Cardiac fibroblast (primary cell): ENCODE results near the gene SULF2.

Source experiments
- DNase-seq, 2 donors: peaks; one replicate each; pipeline versions ENCODE4 v3.0.0 to v3.0.0-alpha.2; 2010; ENCODE audit warnings: low read depth in 2 of 2
- H3K4me3 ChIP-seq, 2 donors: replicated peaks in 1 of 2; 1 replicate in 1 of 2; 2 replicates in 1 of 2; pipeline ENCODE4 v1.5.1; 2011; ENCODE audit warnings: low read depth in 2 of 2, low read length in 2 of 2, mild to moderate bottlenecking in 2 of 2, moderate library complexity in 1 of 2
- CTCF ChIP-seq: IDR thresholded peaks from one replicate; pipeline ENCODE4 v1.5.1; 2011; ENCODE audit warnings: low read depth, mild to moderate bottlenecking, low read length, inconsistent platforms

SULF2 gene

DNA sequence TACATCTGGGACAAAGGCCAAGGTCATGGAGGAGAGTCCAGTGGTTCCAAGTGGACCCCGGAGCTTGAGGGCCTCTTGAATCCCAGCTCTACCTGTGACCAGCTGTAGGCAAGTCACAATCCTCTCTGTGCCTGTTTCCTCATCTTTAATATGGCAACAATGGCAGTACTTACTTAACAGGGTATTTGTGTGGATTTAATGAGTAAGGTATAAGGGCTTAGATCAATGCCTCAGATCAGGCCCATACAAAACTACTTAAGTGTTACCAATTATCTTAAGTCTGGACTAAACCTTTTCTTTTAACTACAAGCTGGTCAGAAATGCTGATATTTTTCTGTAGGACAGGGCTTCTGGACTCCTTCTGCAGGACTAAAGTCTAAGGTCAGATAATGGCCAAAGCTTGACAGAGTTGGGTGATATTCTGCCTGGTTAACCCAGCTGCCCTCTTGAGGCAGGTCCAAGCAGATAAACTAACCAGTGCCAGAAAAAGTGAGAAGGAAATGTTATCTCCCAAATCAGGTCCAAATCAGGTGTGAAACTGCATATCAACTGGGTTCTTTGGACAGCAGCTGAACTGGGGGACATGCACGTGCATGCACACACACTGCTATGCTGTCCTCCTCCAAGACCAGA lies 2.2 kb downstream of the SULF2 start:
- no peak overlapping the region for H3K4me3 ChIP-seq
- no peak for DNase-seq
- TF ChIP-seq CTCF, result no peak

GRCh38 chr20:47782076-47782475 lies 3.2 kb downstream of the SULF2 start:
- no peak for TF ChIP-seq CTCF
- no peak for DNase-seq
- no peak overlapping the region for H3K4me3 ChIP-seq

DNA sequence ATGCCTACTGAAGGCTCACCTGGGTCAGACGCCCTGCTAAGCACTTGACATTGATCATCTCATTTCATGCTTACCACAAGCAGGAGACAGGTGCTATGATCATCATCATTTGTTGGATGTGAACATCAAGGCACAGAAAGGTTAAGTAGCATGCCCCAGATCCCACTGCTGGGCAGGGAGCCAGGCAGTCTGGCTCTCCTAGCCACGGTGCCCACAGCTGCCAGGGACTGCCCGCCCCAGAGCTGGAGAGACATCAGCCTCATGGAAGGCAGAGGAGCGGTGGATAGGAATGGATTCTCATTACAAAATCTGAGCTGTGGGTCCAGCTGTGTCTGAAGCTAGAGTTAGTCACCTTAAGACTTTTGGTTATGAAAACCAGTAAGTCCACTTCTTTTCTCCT lies 3.6 kb downstream of the SULF2 start:
- no peak for TF ChIP-seq CTCF
- no peak for DNase-seq
- no peak overlapping the region for H3K4me3 ChIP-seq

DNA sequence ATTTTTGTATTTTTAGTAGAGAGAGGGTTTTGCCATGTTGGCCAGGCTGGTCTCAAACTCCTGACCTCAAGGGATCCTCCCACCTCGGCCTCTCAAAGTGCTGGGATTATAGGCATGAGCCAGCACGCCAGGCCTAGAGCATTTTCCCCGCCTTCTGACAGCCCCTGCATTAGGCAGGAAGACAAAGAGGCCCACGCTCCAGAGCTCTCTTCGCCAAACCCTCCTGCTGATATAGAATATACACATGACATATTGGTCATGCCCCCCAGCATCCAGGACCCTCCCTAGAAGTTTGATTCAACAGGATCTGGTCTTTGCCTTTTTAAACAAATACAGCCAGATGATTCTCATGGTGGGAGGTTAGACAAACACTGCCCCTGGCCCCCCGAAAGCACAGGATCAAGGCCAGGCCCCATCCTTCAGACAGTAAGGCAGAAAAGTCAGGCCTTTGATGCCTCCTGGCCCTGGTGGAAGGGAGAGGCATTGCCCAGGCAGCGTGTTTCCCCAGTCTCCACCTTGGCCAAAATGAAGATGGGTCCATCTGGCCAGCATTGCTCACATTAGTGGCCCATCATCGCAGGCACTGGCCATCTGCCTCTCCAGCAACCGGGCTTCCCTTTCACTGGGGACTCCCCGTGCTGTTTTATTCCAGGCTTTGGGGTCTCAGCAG lies 4.4 kb downstream of the SULF2 start:
- TF ChIP-seq CTCF, result no peak
- no peak overlapping the region for H3K4me3 ChIP-seq
- DNase-seq, result no peak

DNA sequence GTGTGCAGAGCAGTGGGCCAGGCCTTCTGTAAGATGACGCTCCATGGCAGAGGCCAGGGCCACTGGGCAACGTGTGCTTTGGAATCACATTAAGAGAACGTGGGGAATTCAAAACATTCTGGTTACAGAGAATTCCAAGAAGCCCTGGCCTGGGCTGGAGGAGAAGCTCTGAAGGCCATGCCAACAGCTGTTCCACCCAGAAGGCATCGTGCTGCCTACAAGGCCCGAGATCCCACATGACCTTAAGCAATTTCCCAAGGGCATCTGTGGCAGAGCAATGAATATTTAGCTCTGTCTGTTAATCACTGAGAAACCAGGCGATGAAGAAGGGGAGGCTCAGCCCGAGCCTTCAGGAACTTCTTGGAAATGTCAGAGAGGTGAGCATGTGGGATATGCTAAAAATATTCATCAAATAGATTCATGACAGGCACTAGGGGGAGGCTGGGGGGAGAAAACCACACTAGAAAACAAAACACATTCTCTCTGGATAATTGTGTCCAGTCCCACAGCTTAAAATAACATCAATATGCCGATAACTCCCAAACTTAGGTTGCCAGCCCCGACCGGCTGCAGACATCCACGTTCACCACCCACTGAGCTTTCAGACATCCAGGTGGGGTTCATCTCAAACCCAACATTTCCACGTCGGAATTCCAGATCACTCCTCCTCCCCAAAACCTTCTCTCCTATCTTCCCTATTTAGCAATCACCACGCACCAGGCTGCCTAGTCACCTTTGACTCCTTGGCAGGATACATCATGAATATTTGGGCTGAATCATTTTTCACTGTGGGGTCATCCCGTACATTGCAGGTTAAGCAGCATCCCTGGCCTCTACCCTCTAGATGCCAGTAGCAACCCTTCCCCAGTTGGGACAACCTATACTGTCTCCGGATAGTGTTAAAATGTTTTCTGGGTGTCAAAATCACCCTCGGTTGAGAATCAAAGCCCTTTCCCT lies 6.6 kb downstream of the SULF2 start:
- DNase-seq, result no peak
- no peak overlapping the region for H3K4me3 ChIP-seq
- no peak for TF ChIP-seq CTCF

DNA sequence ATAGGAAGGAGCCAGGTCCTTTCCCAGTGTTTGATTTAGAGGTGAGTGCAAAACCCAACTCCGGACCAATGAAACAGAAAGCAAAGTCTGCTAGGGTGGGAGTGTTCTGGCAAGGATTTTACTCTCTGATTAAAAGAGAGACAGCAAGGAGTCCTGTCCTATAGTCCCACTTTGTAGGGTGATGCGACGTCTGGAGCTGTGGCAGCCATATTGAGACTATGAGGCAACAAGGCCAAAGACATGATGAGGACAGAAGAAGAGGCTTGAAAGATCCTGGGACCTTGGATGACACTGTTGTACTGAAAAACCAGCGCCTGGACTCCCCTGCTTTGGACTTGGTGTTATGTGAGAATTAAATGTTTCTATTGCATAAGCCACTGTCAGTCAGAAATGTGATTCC lies 8.1 kb downstream of the SULF2 start:
- no peak for DNase-seq
- no peak overlapping the region for H3K4me3 ChIP-seq
- TF ChIP-seq CTCF, result no peak
